ENCODE data around the gene FATE1.

DNA sequence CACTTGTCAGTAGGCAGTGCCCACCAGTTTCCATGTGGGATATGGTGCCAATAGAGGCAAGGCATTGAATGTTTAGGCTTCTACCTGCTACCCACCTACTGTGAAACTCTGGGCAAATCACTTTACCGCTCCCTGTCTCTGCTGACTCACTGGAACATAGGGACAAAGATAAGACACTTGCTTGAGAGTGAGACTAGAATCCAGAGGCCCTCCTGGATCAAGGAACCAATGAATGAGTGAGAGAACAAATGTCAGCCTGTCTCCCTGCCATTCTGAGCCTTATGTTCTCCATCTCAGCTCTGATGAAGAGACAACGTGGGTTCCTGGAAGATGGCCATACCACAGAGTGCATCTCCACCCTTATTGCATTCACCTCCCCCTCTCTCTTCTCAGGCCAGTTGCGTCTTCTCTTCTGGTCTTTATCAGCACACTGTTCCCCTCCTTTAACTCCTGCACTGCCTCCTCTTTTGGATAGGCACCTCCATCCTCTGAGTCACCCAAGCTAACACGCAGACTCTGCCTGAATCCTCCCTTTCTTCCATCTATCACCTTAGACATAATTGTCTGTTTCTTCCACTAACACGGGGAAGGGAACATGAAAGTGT lies 35.9 kb upstream of the FATE1 start:
- no peak for TF ChIP-seq CTCF (conservative IDR thresholded peaks at IDR 0.05; ENCODE audit: low read length)
- no peak for TF ChIP-seq EZH2phosphoT487 (IDR thresholded peaks at IDR 0.05; ENCODE audit: borderline replicate concordance)

Data from Loucy (cell line).